Skin epidermis (tissue), 12 donors: ENCODE data around the gene INTS15.

Experiments used
- H3K27ac ChIP-seq, 21 experiments: fragments of 200-600 bp; sonication (generic) in 11 of 21; one replicate each; pipeline ENCODE4 v1.5.0; 2020; ENCODE audit warnings: mild to moderate bottlenecking in 3 of 21, inconsistent platforms in 2 of 21, moderate library complexity in 2 of 21
- H3K4me3 ChIP-seq, 7 experiments: fragments of 200-600 bp; sonication (generic) in 2 of 7; one replicate each; pipeline ENCODE4 v1.5.0; 2020; ENCODE audit warnings: inconsistent platforms in 2 of 7, mild to moderate bottlenecking in 2 of 7, moderate library complexity in 1 of 7

Gene INTS15

DNA sequence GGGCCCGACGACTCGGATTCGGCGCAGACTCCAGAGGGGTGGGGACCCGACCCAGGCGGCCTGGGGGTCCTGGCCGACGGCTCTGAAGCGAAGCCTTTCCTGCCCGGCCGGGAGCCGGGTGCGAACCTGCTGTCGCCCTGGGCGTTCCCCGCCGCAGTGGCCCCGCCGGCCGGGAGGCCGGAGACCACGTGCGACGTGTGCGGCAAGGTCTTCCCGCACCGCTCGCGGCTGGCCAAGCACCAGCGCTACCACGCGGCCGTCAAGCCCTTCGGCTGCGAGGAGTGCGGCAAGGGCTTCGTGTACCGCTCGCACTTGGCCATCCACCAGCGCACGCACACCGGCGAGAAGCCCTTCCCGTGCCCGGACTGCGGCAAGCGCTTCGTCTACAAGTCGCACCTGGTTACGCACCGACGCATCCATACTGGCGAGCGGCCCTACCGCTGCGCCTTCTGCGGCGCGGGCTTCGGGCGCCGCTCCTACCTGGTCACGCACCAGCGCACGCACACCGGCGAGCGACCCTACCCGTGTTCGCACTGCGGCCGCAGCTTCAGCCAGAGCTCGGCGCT is 62.7 kb downstream of the INTS15 start:
- H3K4me3 ChIP-seq: no peak overlapping the region
- no peak overlapping the region for H3K27ac ChIP-seq

- Histone ChIP-seq H3K4me3 (no peak overlapping the region), H3K27ac (no peak overlapping the region)
Measured at GRCh38 chr7:6653071-6654003, 63.5 kb downstream of the INTS15 start.

DNA sequence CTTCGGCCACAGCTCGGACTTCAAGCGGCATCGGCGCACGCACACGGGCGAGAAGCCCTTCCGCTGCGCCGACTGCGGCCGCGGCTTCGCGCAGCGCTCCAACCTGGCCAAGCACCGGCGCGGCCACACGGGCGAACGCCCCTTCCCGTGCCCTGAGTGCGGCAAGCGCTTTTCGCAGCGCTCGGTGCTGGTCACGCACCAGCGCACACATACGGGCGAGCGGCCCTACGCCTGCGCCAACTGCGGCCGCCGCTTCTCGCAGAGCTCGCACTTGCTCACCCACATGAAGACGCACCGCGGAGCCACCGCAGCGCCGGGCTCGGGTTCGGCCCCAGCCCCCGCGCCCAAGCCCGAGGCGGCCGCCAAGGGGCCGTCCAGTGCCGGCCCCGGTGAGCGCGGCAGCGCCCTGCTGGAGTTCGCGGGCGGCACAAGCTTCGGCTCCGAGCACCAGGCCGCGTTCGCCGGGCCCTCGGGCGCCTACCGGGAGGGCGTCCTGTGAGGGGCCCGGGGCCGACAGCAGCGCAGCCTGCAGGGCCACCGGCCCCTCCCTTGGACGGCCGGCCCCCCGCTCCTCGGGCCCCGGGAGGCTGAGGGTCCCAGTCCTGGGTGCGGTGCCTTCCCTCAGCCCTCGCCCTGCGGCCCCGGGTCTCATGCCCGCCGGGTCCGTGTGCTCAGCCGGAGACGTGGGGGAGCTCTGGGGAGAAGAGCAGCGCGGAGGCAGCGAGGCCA is 64.5 kb downstream of the INTS15 start:
- Histone ChIP-seq H3K27ac (no peak overlapping the region), H3K4me3 (no peak overlapping the region)

GRCh38 chr7:6654842-6655610 is 65.2 kb downstream of the INTS15 start:
- H3K27ac ChIP-seq: no peak overlapping the region
- H3K4me3 ChIP-seq: no peak overlapping the region

DNA sequence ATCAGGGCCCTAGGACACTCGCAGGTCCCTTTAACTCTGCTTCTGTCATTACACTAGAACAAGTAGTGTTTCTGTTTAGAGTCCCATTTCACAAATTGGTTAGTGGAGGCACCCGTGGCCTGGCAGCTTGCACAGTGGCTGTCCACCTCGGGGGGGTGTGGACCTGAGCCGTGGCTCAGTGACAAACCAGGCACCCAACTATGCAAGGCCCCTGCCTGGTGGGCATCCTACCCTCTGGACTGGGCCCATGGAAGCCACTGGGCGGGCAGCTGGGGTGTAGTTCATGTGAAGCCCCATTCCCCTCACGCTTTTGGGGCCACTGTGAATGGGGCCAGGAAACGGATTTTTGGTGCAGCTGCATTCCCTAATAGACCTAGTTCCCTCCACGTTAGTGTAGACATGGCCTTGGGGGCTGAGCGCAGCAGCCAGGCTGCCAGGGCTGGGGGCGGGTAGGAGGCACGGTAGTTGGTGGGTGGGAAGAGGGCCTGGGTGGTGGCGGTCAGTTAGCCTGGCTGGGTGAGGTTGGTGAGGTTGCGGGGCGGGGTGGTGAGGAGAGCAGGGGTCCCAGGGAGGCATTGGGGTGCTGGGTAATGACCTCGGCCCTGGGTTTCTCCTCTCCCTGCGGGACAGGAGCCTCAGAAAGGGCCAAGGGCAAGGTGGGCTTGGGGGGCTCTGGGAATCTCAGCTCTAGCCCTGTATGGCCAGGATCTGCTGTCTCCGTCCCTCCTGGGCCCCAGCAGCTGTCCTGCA is 66.0 kb downstream of the INTS15 start:
- no peak overlapping the region for H3K27ac ChIP-seq
- H3K4me3 ChIP-seq: no peak overlapping the region

- no peak overlapping the region for H3K27ac ChIP-seq
Measured at GRCh38 chr7:6656413-6656812, 66.6 kb downstream of the INTS15 start.

More at GRCh38 chr7:6656413-6656812, 66.6 kb downstream of the INTS15 start:
- H3K4me3 ChIP-seq: no peak overlapping the region
